CD4-positive, CD25-positive, alpha-beta regulatory T cell (primary cell): Measurements from ENCODE around the gene C1QC. TPM values are rescaled to one million over a fixed set of nuclear protein-coding genes. Genes with fewer than 3 reads are reported as not detected.

Source experiments
- ATAC-seq, 2 donors: fragments of 150-1000 bp; cut with Tn5 transposase; one replicate each; pipeline ENCODE4 v1.10.0; 2021; ENCODE audit warnings: low read depth in 2 of 2, moderate number of reproducible peaks in 2 of 2, moderate library complexity in 1 of 2
- DNase-seq, 3 donors: peaks; one replicate each; pipeline versions ENCODE4 v3.0.0 to v3.0.0-alpha.2; 2012 to 2022; ENCODE audit warnings: mixed read lengths in 1 of 3
- H3K27ac ChIP-seq: one replicate; pipeline ENCODE4 v1.7.0; 2013; ENCODE audit warnings: mild to moderate bottlenecking, low read length; ENCODE audit not compliant: insufficient read depth, poor library complexity, severe bottlenecking
- H3K27me3 ChIP-seq: one replicate; pipeline ENCODE4 v1.7.0; 2013; ENCODE audit warnings: low read length; ENCODE audit not compliant: control insufficient read depth, insufficient read depth
- H3K36me3 ChIP-seq: one replicate; pipeline ENCODE4 v1.7.0; 2013; ENCODE audit warnings: mild to moderate bottlenecking, low read length, moderate library complexity; ENCODE audit not compliant: control insufficient read depth, insufficient read depth
- H3K4me1 ChIP-seq: 2 replicates; pipeline ENCODE4 v1.7.0; 2013; ENCODE audit warnings: mild to moderate bottlenecking, low read length; ENCODE audit not compliant: insufficient read depth, control insufficient read depth, poor library complexity, severe bottlenecking
- H3K4me3 ChIP-seq: one replicate; pipeline ENCODE4 v1.7.0; 2013; ENCODE audit warnings: low read depth, mild to moderate bottlenecking, low read length, moderate library complexity
- H3K9me3 ChIP-seq, 2 experiments: 1 replicate in 1 of 2; 2 replicates in 1 of 2; pipeline ENCODE4 v1.7.0; 2013; ENCODE audit warnings: low read length in 2 of 2, mild to moderate bottlenecking in 1 of 2, moderate library complexity in 1 of 2; ENCODE audit not compliant: control insufficient read depth in 2 of 2
- H3K27ac Mint-ChIP-seq, 3 donors: one replicate each; pipeline ENCODE4 v1.8.0; 2020 to 2022; ENCODE audit warnings: mild to moderate bottlenecking in 3 of 3, mixed read lengths in 3 of 3, moderate library complexity in 2 of 3
- H3K27me3 Mint-ChIP-seq: one replicate; pipeline ENCODE4 v1.8.0; 2022; ENCODE audit warnings: mild to moderate bottlenecking, mixed read lengths
- H3K36me3 Mint-ChIP-seq: one replicate; pipeline ENCODE4 v1.8.0; 2020; ENCODE audit warnings: mixed read lengths
- H3K4me1 Mint-ChIP-seq, 4 donors: one replicate each; pipeline ENCODE4 v1.8.0; 2020 to 2022; ENCODE audit warnings: mixed read lengths in 4 of 4, mild to moderate bottlenecking in 1 of 4
- H3K4me3 Mint-ChIP-seq, 4 donors: one replicate each; pipeline ENCODE4 v1.8.0; 2020 to 2022; ENCODE audit warnings: mild to moderate bottlenecking in 4 of 4, mixed read lengths in 4 of 4, moderate library complexity in 3 of 4
- H3K9me3 Mint-ChIP-seq, 7 donors: one replicate each; pipeline ENCODE4 v1.8.0; 2020 to 2022; ENCODE audit warnings: mixed read lengths in 7 of 7, mild to moderate bottlenecking in 3 of 7, moderate library complexity in 2 of 7
- polyA plus RNA-seq, 4 donors: library from polyadenylated mRNA; unstranded; fragments of 300-500 nt; fragmentation: Illumina TruSeq; gene quantifications; one replicate each; pipeline ENCODE4 v1.2.3, GENCODE V29; 2021
- total RNA-seq: library from RNA; stranded (reverse); gene quantifications from one replicate; pipeline ENCODE4 v1.2.3, GENCODE V29; 2022

The C1QC gene
- total and polyA plus RNA-seq, 5 donors from 2014 or later: not detected

- H3K27me3 ChIP-seq: no peaks in the 10 kb centered on the region
- H3K4me3 Mint-ChIP-seq: no peak overlapping the region
Observed at GRCh38 chr1:22612671-22613571, 30.5 kb upstream of the C1QC start.

DNA sequence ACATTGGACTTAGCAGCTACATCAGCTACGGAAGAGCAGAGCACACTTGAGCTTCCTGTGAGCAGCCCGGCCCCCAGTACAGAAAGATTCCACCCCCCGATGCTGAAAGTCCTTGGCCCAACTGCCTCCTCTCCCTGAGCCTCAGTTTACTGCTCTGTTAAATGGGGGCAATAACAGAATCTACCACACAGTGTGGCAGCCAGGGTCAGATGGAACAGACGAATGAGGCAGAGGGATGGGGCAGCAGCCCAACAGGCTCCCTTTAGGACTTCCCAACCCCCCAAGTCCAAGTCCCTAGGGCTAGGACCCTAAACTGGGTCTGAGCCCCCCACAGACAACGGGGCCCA, 29.9 kb upstream of the C1QC start:
- Mint-ChIP-seq H3K4me1 (no peaks in the 10 kb centered on the region), H3K4me3 (no peak overlapping the region), H3K27me3 (no peaks in the 10 kb centered on the region)

More at GRCh38 chr1:22612671-22613571, 30.5 kb upstream of the C1QC start:
- Mint-ChIP-seq H3K27ac (peak overlapping the region in 1 of 3 donors; percentile 59), H3K36me3 (no peaks in the 10 kb centered on the region), H3K9me3 (no peaks in the 10 kb centered on the region), H3K27me3 (peaks cover 2% of the 10 kb centered on the region), H3K4me1 (no peaks in the 10 kb centered on the region)
- Histone ChIP-seq H3K4me1 (no peaks in the 10 kb centered on the region), H3K4me3 (no peak overlapping the region), H3K36me3 (no peaks in the 10 kb centered on the region), H3K27ac (no peak overlapping the region), H3K9me3 (no peaks in the 10 kb centered on the region)
- ATAC-seq (no peak), DNase-seq (no peak)

DNA sequence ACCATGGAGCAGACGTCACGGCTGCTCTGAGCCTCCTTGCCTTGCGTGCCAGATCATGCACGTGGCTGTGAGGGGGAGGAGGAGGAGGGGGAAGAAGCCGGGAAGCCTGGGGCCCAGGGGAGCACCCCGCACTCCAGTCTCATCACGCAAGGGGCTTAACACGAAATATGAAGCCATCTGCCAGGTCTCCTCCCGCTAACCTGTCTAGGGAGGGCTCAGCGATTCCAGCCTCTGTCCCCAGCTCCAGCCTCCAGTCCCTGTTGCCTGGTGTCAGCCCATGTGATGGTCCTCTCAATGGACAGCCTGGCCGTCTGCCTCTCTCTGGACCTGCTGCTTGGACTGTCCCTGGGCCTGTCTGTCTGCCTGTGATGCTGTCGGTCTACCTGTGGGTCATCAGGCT, 29.5 kb upstream of the C1QC start:
- Histone ChIP-seq H3K27ac (no peak overlapping the region), H3K4me1 (no peaks in the 10 kb centered on the region), H3K4me3 (no peak overlapping the region), H3K27me3 (no peaks in the 10 kb centered on the region), H3K9me3 (no peaks in the 10 kb centered on the region), H3K36me3 (no peaks in the 10 kb centered on the region)
- ATAC-seq (no peak), DNase-seq (no peak)
- no peak overlapping the region for H3K27ac Mint-ChIP-seq
- no peaks in the 10 kb centered on the region for H3K9me3 Mint-ChIP-seq
- no peaks in the 10 kb centered on the region for H3K36me3 Mint-ChIP-seq
- no peak overlapping the region for H3K4me3 Mint-ChIP-seq
- H3K4me1 Mint-ChIP-seq: no peaks in the 10 kb centered on the region
- H3K27me3 Mint-ChIP-seq: peaks cover 3% of the 10 kb centered on the region

More for the DNA sequence above, 29.9 kb upstream of the C1QC start:
- Histone ChIP-seq H3K4me1 (no peaks in the 10 kb centered on the region), H3K4me3 (no peak overlapping the region), H3K9me3 (no peaks in the 10 kb centered on the region), H3K27me3 (no peaks in the 10 kb centered on the region), H3K36me3 (no peaks in the 10 kb centered on the region), H3K27ac (no peak overlapping the region)
- no peak overlapping the region for H3K27ac Mint-ChIP-seq
- ATAC-seq: no peak
- H3K36me3 Mint-ChIP-seq: no peaks in the 10 kb centered on the region
- no peaks in the 10 kb centered on the region for H3K9me3 Mint-ChIP-seq
- DNase-seq: no peak

DNA sequence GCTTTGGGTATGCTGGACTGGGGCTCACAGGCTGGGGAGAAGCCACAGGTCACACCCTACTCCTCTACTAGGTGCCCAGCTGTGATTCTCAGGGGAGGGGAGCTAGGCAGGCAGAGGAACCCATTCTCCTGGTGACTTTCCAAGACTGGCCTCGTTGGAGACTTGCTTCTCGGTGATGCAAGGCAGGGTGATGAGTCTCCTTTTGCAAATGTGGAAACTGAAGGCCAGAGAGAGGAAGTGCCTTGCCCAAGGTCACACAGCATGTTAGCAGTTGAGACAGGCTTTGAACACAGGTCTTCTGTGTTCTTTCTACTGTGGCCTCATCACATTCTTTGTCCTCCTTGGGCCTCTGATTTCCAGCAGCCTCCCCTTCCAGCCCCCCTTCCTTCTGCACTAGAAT, 27.5 kb upstream of the C1QC start:
- Histone ChIP-seq H3K27me3 (no peaks in the 10 kb centered on the region), H3K27ac (no peak overlapping the region), H3K4me1 (no peaks in the 10 kb centered on the region), H3K9me3 (no peaks in the 10 kb centered on the region), H3K36me3 (no peaks in the 10 kb centered on the region), H3K4me3 (no peak overlapping the region)
- H3K27me3 Mint-ChIP-seq: peaks cover 9% of the 10 kb centered on the region
- ATAC-seq (no peak), DNase-seq (no peak)
- H3K9me3 Mint-ChIP-seq: no peaks in the 10 kb centered on the region
- H3K4me1 Mint-ChIP-seq: no peaks in the 10 kb centered on the region
- H3K36me3 Mint-ChIP-seq: no peaks in the 10 kb centered on the region
- H3K4me3 Mint-ChIP-seq: no peak overlapping the region
- no peak overlapping the region for H3K27ac Mint-ChIP-seq

- DNase-seq (no peak), ATAC-seq (no peak)
- no peaks in the 10 kb centered on the region for H3K4me1 ChIP-seq
- Mint-ChIP-seq H3K36me3 (no peaks in the 10 kb centered on the region), H3K4me1 (no peaks in the 10 kb centered on the region), H3K9me3 (no peaks in the 10 kb centered on the region), H3K27me3 (peaks cover 9% of the 10 kb centered on the region), H3K27ac (no peak overlapping the region), H3K4me3 (no peak overlapping the region)
- no peak overlapping the region for H3K27ac ChIP-seq
- no peaks in the 10 kb centered on the region for H3K9me3 ChIP-seq
- H3K36me3 ChIP-seq: no peaks in the 10 kb centered on the region
- no peak overlapping the region for H3K4me3 ChIP-seq
- H3K27me3 ChIP-seq: no peaks in the 10 kb centered on the region
Observed at GRCh38 chr1:22616571-22616970, 26.9 kb upstream of the C1QC start.

GRCh38 chr1:22618056-22618455, 25.4 kb upstream of the C1QC start:
- H3K4me3 Mint-ChIP-seq: no peak overlapping the region

GRCh38 chr1:22619252-22619651, 24.2 kb upstream of the C1QC start:
- H3K4me1 ChIP-seq: no peaks in the 10 kb centered on the region
- Mint-ChIP-seq H3K4me3 (no peak overlapping the region), H3K4me1 (no peaks in the 10 kb centered on the region), H3K27ac (no peak overlapping the region), H3K36me3 (no peaks in the 10 kb centered on the region), H3K9me3 (peaks cover 0 to 1% (median 0%) of the 10 kb centered on the region in 7 donors), H3K27me3 (peaks cover 23% of the 10 kb centered on the region)
- no peak for DNase-seq
- no peak overlapping the region for H3K4me3 ChIP-seq
- H3K9me3 ChIP-seq: no peaks in the 10 kb centered on the region
- H3K27me3 ChIP-seq: no peaks in the 10 kb centered on the region
- no peaks in the 10 kb centered on the region for H3K36me3 ChIP-seq
- no peak for ATAC-seq
- no peak overlapping the region for H3K27ac ChIP-seq

More at GRCh38 chr1:22618056-22618455, 25.4 kb upstream of the C1QC start:
- Histone ChIP-seq H3K27me3 (no peaks in the 10 kb centered on the region), H3K27ac (no peak overlapping the region), H3K9me3 (no peaks in the 10 kb centered on the region), H3K36me3 (no peaks in the 10 kb centered on the region), H3K4me1 (no peaks in the 10 kb centered on the region), H3K4me3 (no peak overlapping the region)
- DNase-seq (no peak), ATAC-seq (no peak)
- H3K9me3 Mint-ChIP-seq: no peaks in the 10 kb centered on the region
- no peaks in the 10 kb centered on the region for H3K4me1 Mint-ChIP-seq
- peaks cover 20% of the 10 kb centered on the region for H3K27me3 Mint-ChIP-seq
- no peaks in the 10 kb centered on the region for H3K36me3 Mint-ChIP-seq
- no peak overlapping the region for H3K27ac Mint-ChIP-seq

DNA sequence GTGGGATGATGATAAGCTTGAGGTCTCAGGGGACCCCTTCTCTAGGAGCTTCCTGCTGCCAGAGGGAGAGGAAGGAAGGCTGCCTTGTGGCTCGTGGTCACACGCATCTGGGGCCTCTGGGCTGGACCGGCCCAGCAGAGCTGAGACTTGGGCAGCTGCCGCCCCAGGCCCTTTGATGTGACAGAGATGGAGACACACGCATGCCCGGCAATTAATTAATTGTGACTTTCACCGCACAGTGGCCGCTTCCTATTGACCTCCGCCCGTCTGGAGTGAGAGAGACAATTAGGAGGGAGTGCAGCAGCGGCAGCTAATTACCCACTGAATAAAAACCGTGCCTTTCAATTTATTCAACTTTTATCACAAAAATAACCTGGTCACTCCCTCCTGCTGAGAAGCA, 23.6 kb upstream of the C1QC start:
- H3K9me3 Mint-ChIP-seq: peaks cover 0 to 1% (median 0%) of the 10 kb centered on the region in 7 donors
- no peaks in the 10 kb centered on the region for H3K4me1 Mint-ChIP-seq
- DNase-seq (no peak), ATAC-seq (no peak)
- Histone ChIP-seq H3K4me1 (no peaks in the 10 kb centered on the region), H3K9me3 (no peaks in the 10 kb centered on the region), H3K4me3 (no peak overlapping the region), H3K27me3 (no peaks in the 10 kb centered on the region), H3K36me3 (no peaks in the 10 kb centered on the region), H3K27ac (no peak overlapping the region)
- H3K27ac Mint-ChIP-seq: no peak overlapping the region
- H3K4me3 Mint-ChIP-seq: no peak overlapping the region
- H3K36me3 Mint-ChIP-seq: no peaks in the 10 kb centered on the region
- peaks cover 24% of the 10 kb centered on the region for H3K27me3 Mint-ChIP-seq
